Urinary bladder (tissue), 4 donors: ENCODE measurements around the gene MAMDC2. TPM values are rescaled to one million over a fixed set of nuclear protein-coding genes. Genes with fewer than 3 reads are reported as not detected.

Source experiments
- DNase-seq: peaks from one replicate; pipeline ENCODE4 v3.0.0-alpha.2; 2015; ENCODE audit errors: extremely low spot score
- H3K27ac ChIP-seq: one replicate; pipeline ENCODE4 v1.5.1; 2013; ENCODE audit warnings: low read depth, mild to moderate bottlenecking, moderate library complexity
- H3K36me3 ChIP-seq: one replicate; pipeline ENCODE4 v1.6.1; 2013; ENCODE audit warnings: mild to moderate bottlenecking, moderate library complexity; ENCODE audit not compliant: insufficient read depth
- H3K4me1 ChIP-seq: one replicate; pipeline ENCODE4 v1.6.1; 2013; ENCODE audit warnings: mild to moderate bottlenecking, moderate library complexity; ENCODE audit not compliant: insufficient read depth
- H3K4me3 ChIP-seq: one replicate; pipeline ENCODE4 v1.5.1; 2013; ENCODE audit warnings: low read depth, low read length
- WGBS: extraction: QIAGEN DNeasy Blood & Tissue Kit; methylation state at CpG from one replicate; pipeline ENCODE4 v1.1.7; 2013; 5-methylcytosine and 5-hydroxymethylcytosine counted together
- polyA plus RNA-seq: library from polyadenylated mRNA; stranded (reverse); fragments of 200-250 nt; gene quantifications from one replicate; pipeline ENCODE4 v1.2.3, GENCODE V29; 2013
- total RNA-seq: library from RNA; depleted of rRNA; stranded (reverse); fragments of >200 nt; gene quantifications from one replicate; pipeline ENCODE4 v1.2.3, GENCODE V29; 2014
- donor health status: healthy with polysubstance abuse.
- donor health status: healthy.

The MAMDC2 gene
- total and polyA plus RNA-seq, 2 donors, result 52.0 to 76.4 TPM

- Histone ChIP-seq H3K4me1 (no peaks in the 10 kb centered on the region), H3K4me3 (no peak overlapping the region), H3K27ac (no peak overlapping the region), H3K36me3 (no peaks in the 10 kb centered on the region)
- DNase-seq, result no peak
- 39% methylated on average over 6 of the region's 6 CpGs for WGBS
These were observed 66.8 kb downstream of the MAMDC2 start for GRCh38 chr9:70110194-70111041.

- no peak overlapping the region for H3K27ac ChIP-seq
- no peaks in the 10 kb centered on the region for H3K36me3 ChIP-seq
- H3K4me1 ChIP-seq, result no peaks in the 10 kb centered on the region
- no peak for DNase-seq
- 18% methylated on average over 4 of the region's 4 CpGs for WGBS
- no peak overlapping the region for H3K4me3 ChIP-seq
These were observed 67.5 kb downstream of the MAMDC2 start for GRCh38 chr9:70111042-70111602.

- Histone ChIP-seq H3K27ac (no peak overlapping the region), H3K36me3 (no peaks in the 10 kb centered on the region), H3K4me1 (no peaks in the 10 kb centered on the region), H3K4me3 (no peak overlapping the region)
- DNase-seq, result no peak
- 78% methylated on average over 5 of the region's 5 CpGs for WGBS
These were observed 68.1 kb downstream of the MAMDC2 start for GRCh38 chr9:70111641-70112236.

- Histone ChIP-seq H3K4me3 (no peak overlapping the region), H3K36me3 (no peaks in the 10 kb centered on the region), H3K27ac (no peak overlapping the region), H3K4me1 (no peaks in the 10 kb centered on the region)
- no peak for DNase-seq
- 91% methylated on average over 2 of the region's 2 CpGs for WGBS
These were observed 69.3 kb downstream of the MAMDC2 start for GRCh38 chr9:70112981-70113380.

GRCh38 chr9:70113403-70114022 is 69.9 kb downstream of the MAMDC2 start:
- H3K4me3 ChIP-seq, result no peak overlapping the region
- DNase-seq, result no peak
- H3K4me1 ChIP-seq, result no peaks in the 10 kb centered on the region
- H3K36me3 ChIP-seq, result no peaks in the 10 kb centered on the region
- no peak overlapping the region for H3K27ac ChIP-seq
- 77% methylated on average over 4 of the region's 4 CpGs for WGBS

DNA sequence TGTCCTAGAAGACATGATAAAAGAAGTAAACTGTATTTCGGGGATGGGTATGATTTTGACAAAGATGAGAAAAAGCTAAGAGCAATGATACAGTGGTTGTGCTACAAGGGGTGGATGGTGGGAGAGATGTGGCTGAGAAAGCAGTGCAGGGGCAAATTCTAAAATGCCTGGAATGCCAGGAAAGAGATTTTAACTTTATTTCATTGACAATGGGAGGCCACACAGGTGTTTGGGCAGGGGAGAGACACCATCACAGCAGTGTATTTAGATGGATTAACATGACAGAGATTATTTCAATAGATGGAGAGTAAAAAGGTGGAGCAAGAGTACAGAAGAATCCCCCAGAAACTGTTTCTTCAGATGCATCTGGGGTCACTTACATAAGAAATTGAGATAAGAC is 71.2 kb downstream of the MAMDC2 start:
- Histone ChIP-seq H3K27ac (no peak overlapping the region), H3K4me1 (no peaks in the 10 kb centered on the region), H3K36me3 (no peaks in the 10 kb centered on the region), H3K4me3 (no peak overlapping the region)
- 92% methylated on average over 1 of the region's 1 CpG for WGBS
- no peak for DNase-seq

GRCh38 chr9:70117835-70118319 is 74.2 kb downstream of the MAMDC2 start:
- no peak for DNase-seq

DNA sequence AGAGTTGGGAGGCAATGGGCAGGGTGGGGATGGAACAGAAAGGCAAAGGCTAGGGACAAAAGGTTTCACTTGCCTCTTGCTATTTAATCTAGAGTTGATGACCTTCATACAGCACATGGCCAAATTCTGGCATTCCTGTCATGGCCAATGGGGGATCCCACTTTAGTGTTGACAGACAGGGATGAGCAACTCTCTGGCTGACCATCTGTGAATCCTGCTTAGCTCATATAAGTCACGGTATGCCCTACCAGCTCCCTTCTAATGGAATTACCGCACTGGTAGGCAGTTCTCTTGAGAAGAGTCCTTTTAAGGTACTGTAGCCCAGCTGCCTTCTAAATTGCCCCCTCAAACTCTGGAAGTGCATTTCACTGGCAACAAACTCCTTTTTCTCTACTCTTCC is 76.1 kb downstream of the MAMDC2 start:
- Histone ChIP-seq H3K27ac (no peak overlapping the region), H3K36me3 (no peaks in the 10 kb centered on the region), H3K4me1 (no peaks in the 10 kb centered on the region), H3K4me3 (no peak overlapping the region)
- 90% methylated on average over 2 of the region's 2 CpGs for WGBS
- DNase-seq, result no peak

More at GRCh38 chr9:70117835-70118319, 74.2 kb downstream of the MAMDC2 start:
- H3K4me1 ChIP-seq, result no peaks in the 10 kb centered on the region
- H3K36me3 ChIP-seq, result no peaks in the 10 kb centered on the region
- no peak overlapping the region for H3K4me3 ChIP-seq
- H3K27ac ChIP-seq, result no peak overlapping the region

DNA sequence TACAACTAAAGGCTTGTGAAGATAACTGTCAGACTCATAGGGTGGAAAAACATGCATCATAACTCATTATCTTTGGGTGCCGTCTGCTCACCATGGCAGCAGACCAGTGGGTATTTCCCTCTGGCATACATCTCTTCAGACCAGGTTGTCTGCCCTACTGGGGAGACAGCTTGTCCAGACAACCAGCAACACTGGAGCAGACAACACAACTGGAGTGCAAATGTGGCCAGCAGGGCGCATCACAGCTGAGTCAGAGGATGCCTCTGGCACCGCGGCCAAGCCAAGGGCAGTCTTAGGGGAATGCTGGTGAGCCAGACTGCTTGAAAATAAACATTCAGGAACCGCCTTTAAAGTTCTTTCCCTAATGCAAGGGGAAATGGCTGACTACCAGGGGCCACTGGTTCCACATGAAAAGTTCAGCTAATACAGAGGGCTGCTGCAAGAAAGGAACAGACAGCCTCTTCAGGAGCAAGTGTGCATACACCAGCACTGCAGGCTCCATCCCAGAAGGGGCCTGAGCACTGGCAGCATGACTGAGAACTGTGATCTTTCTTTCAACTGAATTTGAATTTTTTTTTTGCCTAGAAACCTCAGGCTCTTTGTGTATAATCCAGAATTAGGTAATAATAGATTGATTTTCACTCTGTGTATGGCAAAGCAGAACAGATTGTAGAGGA is 77.3 kb downstream of the MAMDC2 start:
- Histone ChIP-seq H3K36me3 (no peaks in the 10 kb centered on the region), H3K4me1 (no peaks in the 10 kb centered on the region), H3K27ac (no peak overlapping the region), H3K4me3 (no peak overlapping the region)
- 26% methylated on average over 5 of the region's 5 CpGs for WGBS
- no peak for DNase-seq

DNA sequence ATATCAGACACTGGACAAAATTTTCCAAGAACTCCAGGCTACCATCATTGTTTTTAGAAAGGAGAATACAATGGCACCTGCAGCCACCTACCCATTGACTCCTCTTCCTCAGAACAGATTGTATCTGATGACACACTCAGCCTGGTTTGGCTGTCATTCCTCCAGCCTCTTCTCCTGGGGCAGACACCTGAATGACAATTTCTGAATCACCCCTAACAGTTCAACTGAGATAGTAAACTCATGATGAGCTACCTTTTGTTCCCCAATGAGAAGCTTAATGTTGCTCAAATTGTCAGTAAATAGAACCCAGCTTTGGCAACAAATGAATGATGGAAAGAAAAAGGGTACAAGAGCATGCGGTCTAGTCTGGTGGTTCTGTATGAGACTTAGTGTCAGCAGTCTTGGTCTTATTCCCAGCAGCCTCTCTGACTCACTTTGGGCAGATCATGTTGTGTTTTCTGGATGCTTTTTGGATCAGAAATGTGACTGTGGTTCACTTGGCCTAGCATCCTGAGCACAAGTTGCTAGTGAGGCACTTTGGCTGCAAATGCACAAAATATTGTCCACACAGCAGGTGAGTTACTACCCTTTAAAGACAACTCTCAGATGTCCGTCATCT is 78.3 kb downstream of the MAMDC2 start:
- Histone ChIP-seq H3K36me3 (no peaks in the 10 kb centered on the region), H3K4me3 (no peak overlapping the region), H3K27ac (no peak overlapping the region), H3K4me1 (no peaks in the 10 kb centered on the region)
- WGBS, result 48% methylated on average over 2 of the region's 2 CpGs
- no peak for DNase-seq

- DNase-seq, result no peak
- H3K36me3 ChIP-seq, result peaks cover 2% of the 10 kb centered on the region
- 70% methylated on average over 4 of the region's 4 CpGs for WGBS
- H3K4me1 ChIP-seq, result no peaks in the 10 kb centered on the region
- H3K27ac ChIP-seq, result no peak overlapping the region
- no peak overlapping the region for H3K4me3 ChIP-seq
These were observed 80.0 kb downstream of the MAMDC2 start for GRCh38 chr9:70123695-70124094.

DNA sequence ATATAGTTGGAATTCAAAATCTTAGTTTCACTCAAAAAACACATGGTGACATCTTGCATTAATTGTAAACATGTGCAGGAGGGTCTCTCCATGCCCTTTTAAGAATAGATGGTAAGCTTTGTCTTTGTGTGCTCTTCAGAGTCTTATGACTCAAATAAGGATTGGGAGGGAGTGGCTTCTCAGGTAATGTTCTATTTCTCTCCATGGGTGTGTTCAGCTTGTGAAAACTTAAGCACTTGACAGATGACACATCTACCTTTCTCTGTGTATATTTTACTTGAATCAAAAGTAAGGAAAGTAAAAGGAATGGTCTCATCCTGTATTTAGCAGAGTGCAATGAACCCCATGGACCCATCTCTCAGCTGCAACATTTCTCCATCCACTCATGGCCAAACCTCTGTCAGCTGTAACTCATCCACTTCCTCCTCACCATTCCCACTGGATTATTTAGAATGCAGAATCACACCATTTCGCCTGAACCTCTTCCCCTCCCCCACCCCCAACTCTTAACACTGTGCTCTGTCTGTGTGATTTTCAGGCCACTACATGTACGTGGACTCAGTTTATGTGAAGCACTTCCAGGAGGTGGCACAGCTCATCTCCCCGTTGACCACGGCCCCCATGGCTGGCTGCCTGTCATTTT is 82.1 kb downstream of the MAMDC2 start:
- WGBS, result 68% methylated on average over 4 of the region's 4 CpGs
- Histone ChIP-seq H3K4me1 (no peaks in the 10 kb centered on the region), H3K27ac (no peak overlapping the region), H3K4me3 (no peak overlapping the region), H3K36me3 (peaks cover 2% of the 10 kb centered on the region)
- DNase-seq, result no peak
